ENCODE results near the gene MCC.

Gene MCC

DNA sequence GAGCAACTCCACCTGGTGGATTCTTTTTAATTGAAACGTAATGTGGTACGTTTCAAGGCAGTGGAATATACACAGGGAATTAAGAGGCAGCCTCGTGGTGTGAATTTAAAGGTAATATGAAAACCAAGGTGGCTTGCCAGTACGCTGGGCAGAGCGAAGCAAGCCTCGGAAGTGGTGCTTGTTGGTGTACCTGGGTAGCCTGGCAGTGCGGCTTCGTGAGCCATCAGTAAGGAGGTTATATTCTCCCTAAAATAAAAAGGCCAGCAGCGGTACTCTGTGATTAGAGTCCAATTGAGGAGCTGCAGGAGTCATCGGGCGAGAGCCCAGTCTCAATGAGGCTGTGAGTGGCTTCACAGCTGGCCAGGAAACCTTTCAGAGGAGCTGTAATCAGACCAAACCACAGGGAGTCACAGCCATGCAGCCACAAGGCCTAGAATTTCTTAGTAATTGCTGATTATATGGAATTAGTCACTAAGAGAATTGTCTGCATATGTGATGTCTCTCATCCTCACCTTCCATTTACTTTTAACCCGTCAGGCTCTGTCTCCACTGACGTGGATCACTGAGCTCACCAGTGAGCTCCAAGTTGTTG is 454.0 kb downstream of the MCC start:
- TF ChIP-seq CTCF (IDR thresholded peaks at IDR 0.05; ENCODE audit: low read depth, low read length), result no peak
- DNase-seq (ENCODE audit: low read depth in 2 of 2), result peak; percentile 78
- no peak overlapping the region for H3K4me3 ChIP-seq (replicated peaks in 1 of 2; ENCODE audit: low read depth in 2 of 2, low read length in 2 of 2)

GRCh38 chr5:113031557-113031956 is 456.7 kb downstream of the MCC start:
- DNase-seq (ENCODE audit: low read depth in 2 of 2), result no peak
- no peak overlapping the region for H3K4me3 ChIP-seq (replicated peaks in 1 of 2; ENCODE audit: low read depth in 2 of 2, low read length in 2 of 2)
- no peak for TF ChIP-seq CTCF (IDR thresholded peaks at IDR 0.05; ENCODE audit: low read depth, low read length)

DNA sequence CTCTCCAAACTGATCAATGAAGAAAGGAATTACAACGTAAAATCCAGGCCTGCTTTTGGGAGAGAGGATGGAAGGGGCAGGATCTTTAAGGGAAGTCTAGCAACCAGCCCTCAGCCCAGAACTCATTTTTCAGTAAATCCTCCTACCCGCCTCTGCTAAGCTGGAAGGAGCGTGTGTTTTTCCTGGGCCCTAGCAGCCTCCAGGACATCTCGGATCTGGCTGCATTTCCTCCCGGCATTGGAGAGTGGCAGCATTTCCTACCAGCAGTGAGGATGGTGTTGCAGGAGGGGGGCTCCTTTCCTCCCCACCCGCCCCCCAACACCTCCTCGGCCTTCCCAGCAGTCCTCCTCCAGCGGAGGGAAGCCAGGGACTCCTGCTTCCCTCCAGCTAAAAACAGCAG is 457.1 kb downstream of the MCC start:
- no peak overlapping the region for H3K4me3 ChIP-seq (replicated peaks in 1 of 2; ENCODE audit: low read depth in 2 of 2, low read length in 2 of 2)
- no peak for DNase-seq (ENCODE audit: low read depth in 2 of 2)
- TF ChIP-seq CTCF (IDR thresholded peaks at IDR 0.05; ENCODE audit: low read depth, low read length), result no peak

DNA sequence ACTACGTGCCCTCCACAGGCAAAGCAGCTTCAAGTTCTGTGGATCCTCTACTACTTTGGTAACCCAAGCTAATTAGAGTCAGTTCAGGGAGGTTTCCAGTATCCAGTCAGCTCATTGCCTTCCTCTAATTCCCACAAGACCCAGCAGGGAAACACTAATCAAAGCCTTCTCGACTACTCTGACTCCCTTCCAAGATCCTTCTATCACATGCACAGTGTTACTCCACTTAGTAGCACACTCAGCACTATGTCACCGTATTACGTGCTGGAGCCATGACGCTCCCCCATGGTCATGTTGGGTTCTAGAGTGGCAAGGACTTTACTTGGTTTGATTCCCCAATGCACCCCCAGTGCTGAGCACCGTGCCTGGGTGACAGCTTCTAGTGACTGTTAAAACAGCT is 458.6 kb downstream of the MCC start:
- DNase-seq (ENCODE audit: low read depth in 2 of 2), result peak; percentile 61 to 63
- no peak overlapping the region for H3K4me3 ChIP-seq (replicated peaks in 1 of 2; ENCODE audit: low read depth in 2 of 2, low read length in 2 of 2)
- no peak for TF ChIP-seq CTCF (IDR thresholded peaks at IDR 0.05; ENCODE audit: low read depth, low read length)

GRCh38 chr5:113027431-113027830 is 460.8 kb downstream of the MCC start:
- TF ChIP-seq CTCF (IDR thresholded peaks at IDR 0.05; ENCODE audit: low read depth, low read length), result peak; percentile 7
- H3K4me3 ChIP-seq (replicated peaks in 1 of 2; ENCODE audit: low read depth in 2 of 2, low read length in 2 of 2), result no peak overlapping the region
- DNase-seq (ENCODE audit: low read depth in 2 of 2), result no peak

DNA sequence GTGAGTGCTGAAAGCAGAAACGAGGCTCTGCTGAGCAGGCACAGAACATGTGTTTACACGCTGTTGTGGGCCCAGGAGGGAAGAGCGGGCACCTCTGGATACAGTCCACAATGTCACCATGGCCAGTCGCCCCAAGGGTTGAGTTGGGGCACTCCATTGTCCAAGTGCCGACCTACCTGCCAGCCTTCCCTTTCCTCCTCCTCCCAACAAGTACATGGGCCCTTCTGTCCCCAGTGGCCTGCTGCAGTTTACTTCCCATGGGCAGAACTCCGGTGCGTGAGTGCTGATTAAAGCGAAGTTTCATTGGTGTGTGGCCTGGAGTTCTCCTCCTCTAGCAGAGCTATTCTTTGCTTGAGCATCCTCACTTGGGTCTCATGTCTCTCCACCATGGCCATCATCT is 461.2 kb downstream of the MCC start:
- TF ChIP-seq CTCF (IDR thresholded peaks at IDR 0.05; ENCODE audit: low read depth, low read length), result no peak
- H3K4me3 ChIP-seq (replicated peaks in 1 of 2; ENCODE audit: low read depth in 2 of 2, low read length in 2 of 2), result no peak overlapping the region
- DNase-seq (ENCODE audit: low read depth in 2 of 2), result no peak

DNA sequence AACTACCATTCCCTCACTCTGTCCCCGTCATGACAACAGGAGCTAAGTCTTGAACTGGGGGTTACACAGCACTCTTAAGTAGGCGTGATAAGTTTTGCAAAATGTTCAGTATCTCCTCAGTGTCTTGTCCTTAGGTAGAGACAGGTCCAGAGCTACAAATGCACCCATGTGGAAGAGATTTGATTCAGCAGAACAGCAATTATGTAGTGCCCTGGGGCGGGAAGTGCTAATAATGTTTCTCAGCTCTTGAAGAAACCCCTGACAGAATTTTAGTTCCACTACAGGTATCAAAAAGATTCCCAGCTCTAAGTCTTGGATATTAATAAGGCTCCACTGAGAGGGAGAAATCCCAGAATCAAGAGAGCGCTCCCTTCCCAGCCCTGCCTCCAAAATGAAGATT is 462.0 kb downstream of the MCC start:
- H3K4me3 ChIP-seq (replicated peaks in 1 of 2; ENCODE audit: low read depth in 2 of 2, low read length in 2 of 2), result no peak overlapping the region
- no peak for DNase-seq (ENCODE audit: low read depth in 2 of 2)
- TF ChIP-seq CTCF (IDR thresholded peaks at IDR 0.05; ENCODE audit: low read depth, low read length), result no peak

Data from cardiac fibroblast (primary cell).